Measurements from ENCODE around the gene MRPL49. TPM values are rescaled to one million over a fixed set of nuclear protein-coding genes. Genes with fewer than 3 reads are reported as not detected.
A peak's percentile ranks its signal among the peaks of the same experiment; 100 is the strongest.

Gene MRPL49
- total RNA-seq, 1 donor from 2014 or later, result 43.5 TPM

DNA sequence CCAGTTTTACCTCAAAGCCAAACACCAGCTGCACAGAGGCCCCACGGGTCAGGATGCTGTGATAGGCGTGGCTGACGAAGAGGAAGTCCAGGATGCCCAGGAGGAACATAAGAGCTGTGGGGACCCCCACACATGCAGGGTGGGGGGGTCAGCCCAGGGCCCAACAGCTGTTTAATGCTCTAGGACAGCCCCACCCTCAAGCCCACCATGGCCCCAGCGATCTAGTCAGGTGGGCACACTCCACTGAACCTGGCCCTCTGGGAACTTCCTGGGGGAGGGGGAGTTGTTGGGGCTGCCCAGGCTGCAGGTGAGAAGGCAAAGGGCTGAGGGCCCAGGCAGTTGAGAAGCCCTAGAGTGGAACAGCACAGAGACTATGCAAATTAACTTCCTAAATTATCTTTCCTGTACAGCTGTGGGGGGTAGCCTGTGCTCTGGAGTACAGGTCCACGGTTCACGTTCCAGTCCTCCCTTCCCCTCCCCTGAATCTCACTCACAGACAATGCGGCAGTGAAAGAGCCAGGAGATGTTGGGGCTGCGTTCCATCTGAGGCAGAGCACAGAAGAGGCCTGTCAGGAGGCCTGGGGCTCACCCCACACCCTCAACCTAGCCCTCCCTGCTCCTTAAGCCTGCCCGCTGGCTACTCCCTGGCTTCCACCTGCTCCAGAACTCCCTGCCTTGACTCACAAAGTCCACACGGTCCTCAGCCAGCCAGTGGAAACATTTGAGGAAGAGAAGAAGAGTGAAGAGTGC is 10.3 kb downstream of the MRPL49 start:
- Histone ChIP-seq H3K27me3 (no peaks in the 10 kb centered on the region), H3K36me3 (peaks cover 0 to 51% of the 10 kb centered on the region in 2 donors), H3K9me3 (no peaks in the 10 kb centered on the region), H3K4me1 (peaks cover 30% of the 10 kb centered on the region), H3K27ac (no peak overlapping the region), H3K4me3 (no peak overlapping the region)
- intact Hi-C loops (cut with DNase I), result no loop called here
- TF ChIP-seq POLR2AphosphoS5 (IDR thresholded peaks at IDR 0.05; ENCODE audit: insufficient read depth in 1 of 2, low read depth in 1 of 2) (no peak), CTCF (IDR thresholded peaks at IDR 0.05) (no peak), POLR2A (IDR thresholded peaks at IDR 0.05) (no peak)
- peak in 1 of 2 donors; percentile 81 for DNase-seq (ENCODE audit: extremely low spot score in 2 of 2)

DNA sequence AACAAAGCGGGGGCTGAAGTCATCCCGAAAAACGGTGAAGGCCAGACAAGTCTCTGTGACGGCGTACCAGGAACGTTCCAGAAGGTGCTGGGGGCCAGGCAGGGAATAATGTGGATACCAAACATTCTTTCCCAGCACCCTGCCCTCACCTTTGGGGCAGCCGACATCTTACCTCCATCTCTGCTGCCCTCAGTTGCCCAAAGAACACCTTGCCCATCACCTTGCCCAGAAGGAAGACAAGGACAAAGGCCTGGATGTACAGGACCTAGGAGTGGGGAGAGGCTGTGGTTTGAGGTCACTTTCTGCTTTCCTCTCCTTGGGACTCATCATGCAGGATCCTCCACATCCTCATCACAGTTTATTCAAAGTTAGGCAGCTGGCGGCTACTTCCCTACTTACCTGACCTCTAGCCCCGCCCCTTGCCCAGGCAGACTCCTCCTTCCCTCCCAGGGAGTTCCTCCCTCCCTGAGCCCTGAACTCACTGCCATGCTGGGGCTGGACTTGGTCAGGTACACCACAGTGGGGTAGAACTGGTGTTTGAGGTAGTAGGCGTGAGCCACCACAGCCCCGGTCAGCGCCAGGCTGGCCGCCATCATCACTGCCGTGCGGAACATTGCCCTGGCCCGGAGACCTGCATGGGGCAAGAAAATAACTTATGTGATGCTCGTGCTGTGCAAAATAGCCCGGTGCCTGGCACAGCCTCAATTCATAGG is 11.0 kb downstream of the MRPL49 start:
- Histone ChIP-seq H3K27ac (peak overlapping the region; percentile 94), H3K27me3 (no peaks in the 10 kb centered on the region), H3K9me3 (no peaks in the 10 kb centered on the region), H3K4me1 (peaks cover 30% of the 10 kb centered on the region), H3K36me3 (peaks cover 0 to 44% of the 10 kb centered on the region in 2 donors), H3K4me3 (peak overlapping the region; percentile 87 to 89)
- intact Hi-C loops (cut with DNase I), result no loop called here
- no peak for TF ChIP-seq POLR2AphosphoS5 (IDR thresholded peaks at IDR 0.05; ENCODE audit: insufficient read depth in 1 of 2, low read depth in 1 of 2)
- TF ChIP-seq CTCF (IDR thresholded peaks at IDR 0.05), result no peak
- DNase-seq (ENCODE audit: extremely low spot score in 2 of 2), result no peak

GRCh38 chr11:65133724-65134123 is 11.6 kb downstream of the MRPL49 start:
- Histone ChIP-seq H3K4me1 (peaks cover 30% of the 10 kb centered on the region), H3K9me3 (no peaks in the 10 kb centered on the region), H3K27ac (peak overlapping the region; percentile 94), H3K36me3 (peaks cover 0 to 38% of the 10 kb centered on the region in 2 donors), H3K27me3 (no peaks in the 10 kb centered on the region), H3K4me3 (peak overlapping the region; percentile 87 to 89)
- DNase-seq (ENCODE audit: extremely low spot score in 2 of 2), result no peak
- no peak for TF ChIP-seq POLR2A (IDR thresholded peaks at IDR 0.05)
- TF ChIP-seq POLR2AphosphoS5 (IDR thresholded peaks at IDR 0.05; ENCODE audit: insufficient read depth in 1 of 2, low read depth in 1 of 2), result no peak
- no peak for TF ChIP-seq CTCF (IDR thresholded peaks at IDR 0.05)
- intact Hi-C loops (cut with DNase I), result loop anchor here (2.0 kb wide), 1 partner anchor 47 kb away; the partner anchor contains the start of gene CAPN1

GRCh38 chr11:65134240-65134951 is 12.3 kb downstream of the MRPL49 start, which contains the start of gene SYVN1:
Gene SYVN1, minus strand, starts transcription at chr11:65134519. Its CDS starts 918 bp downstream, at chr11:65133601.
- no peaks in the 10 kb centered on the region for H3K27me3 ChIP-seq
- H3K36me3 ChIP-seq, result peaks cover 0 to 31% of the 10 kb centered on the region in 2 donors
- intact Hi-C loops (cut with DNase I), result loop anchor here (2.0 kb wide), 1 partner anchor 46 kb away; the partner anchor contains the start of gene CAPN1
- peaks cover 30% of the 10 kb centered on the region for H3K4me1 ChIP-seq
- peak within 1 kb of the TSS; percentile 87 to 89 for H3K4me3 ChIP-seq
- peak in 1 of 2 donors; percentile 93 for DNase-seq (ENCODE audit: extremely low spot score in 2 of 2)
- H3K27ac ChIP-seq, result peak within 1 kb of the TSS; percentile 94
- TF ChIP-seq POLR2A (IDR thresholded peaks at IDR 0.05) (peak in 1 of 2 donors; percentile 90), POLR2AphosphoS5 (IDR thresholded peaks at IDR 0.05; ENCODE audit: insufficient read depth in 1 of 2, low read depth in 1 of 2) (peak; percentile 64 to 100), CTCF (IDR thresholded peaks at IDR 0.05) (peak in 1 of 3 experiments; percentile 6)
- no peaks in the 10 kb centered on the region for H3K9me3 ChIP-seq

Data from vagina (tissue), 2 donors.